HG02610 (cell line): ENCODE measurements around the gene CFAP210.
"Not testable (repeated sequence)": the region's sequence is repeated elsewhere in the genome, so short reads cannot be mapped to it uniquely, and the experiment has no call there.

Experiments used
- ATAC-seq: cut with Tn5 transposase; IDR thresholded peaks from one replicate; pipeline ENCODE4 v1.9.1; 2021; ENCODE audit warnings: mild to moderate bottlenecking, moderate library complexity; ENCODE audit not compliant: unreplicated experiment

Gene CFAP210

DNA sequence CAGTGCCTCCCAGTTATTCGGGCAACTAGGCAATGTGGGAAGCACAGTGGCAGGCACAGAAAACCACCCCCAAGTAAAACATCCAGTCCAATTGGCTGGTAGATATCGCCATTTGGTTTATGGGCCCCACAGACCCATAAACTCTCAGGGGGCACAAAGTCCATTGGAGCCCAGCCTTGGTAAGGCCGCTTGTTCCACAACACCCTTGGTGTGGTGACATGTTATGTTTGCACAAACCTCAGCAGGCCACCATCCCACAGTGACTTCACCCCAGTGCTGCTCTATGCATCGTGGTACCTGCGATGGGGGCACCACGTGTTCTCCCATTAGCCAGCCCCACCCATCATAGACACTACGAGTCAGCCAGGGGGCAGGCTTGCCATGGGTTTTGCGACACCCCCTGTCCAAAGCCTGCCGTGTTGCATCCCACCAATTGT, 18.6 kb upstream of the CFAP210 start:
- ATAC-seq, result no peak

DNA sequence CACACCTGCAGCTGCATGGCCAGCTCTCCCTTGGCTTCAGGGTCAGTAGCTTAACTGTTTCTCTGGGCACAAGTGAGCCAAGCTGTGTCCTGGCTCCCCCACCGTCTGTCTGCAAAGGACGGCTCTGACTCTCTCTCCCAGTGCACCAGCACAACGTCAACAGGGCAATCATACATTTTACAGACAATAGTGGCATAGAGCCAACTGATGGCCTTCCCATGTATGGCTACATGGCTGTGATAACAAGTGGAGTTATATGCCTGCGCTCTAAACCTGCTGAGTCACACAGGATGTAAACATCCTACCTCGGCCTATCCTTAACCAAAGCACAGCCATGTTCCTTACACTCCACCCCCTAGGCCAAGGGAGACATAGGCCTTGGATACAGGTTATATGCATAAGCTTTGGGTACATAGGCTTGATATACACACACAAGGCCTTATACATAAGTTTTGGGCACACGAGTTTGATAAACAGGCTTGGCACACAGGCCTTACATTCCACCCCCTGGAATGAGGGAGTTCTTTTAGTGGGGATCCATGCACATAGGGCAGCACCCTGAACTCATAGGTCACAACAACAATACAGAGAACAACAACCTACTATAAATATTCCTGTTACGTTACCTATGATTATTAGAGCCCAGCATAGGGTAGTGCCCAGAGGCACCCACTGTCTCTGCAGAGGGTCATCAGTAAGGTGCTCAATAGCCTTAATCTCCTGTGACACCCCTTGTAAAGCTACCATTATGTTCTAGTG, 17.7 kb upstream of the CFAP210 start:
- no peak for ATAC-seq

DNA sequence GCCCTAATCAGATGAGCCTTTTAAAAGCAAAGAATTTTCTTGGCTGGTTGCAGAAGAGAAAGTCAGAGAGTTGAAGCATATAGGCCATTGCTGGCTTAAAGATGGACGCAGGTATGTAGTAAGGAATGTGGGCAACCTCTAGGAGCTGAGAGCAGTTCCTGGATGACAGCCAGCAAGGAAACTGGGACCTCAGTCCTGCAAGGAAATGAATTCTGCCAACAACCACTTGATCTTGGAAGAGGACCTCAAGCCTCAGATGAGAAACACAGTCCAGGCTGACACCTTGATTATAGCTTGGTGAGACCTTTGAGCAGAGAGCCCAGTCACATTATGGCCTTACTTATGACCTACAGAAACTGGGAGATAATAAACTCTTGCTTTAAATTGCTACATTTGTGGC, 15.8 kb upstream of the CFAP210 start:
- no peak for ATAC-seq

DNA sequence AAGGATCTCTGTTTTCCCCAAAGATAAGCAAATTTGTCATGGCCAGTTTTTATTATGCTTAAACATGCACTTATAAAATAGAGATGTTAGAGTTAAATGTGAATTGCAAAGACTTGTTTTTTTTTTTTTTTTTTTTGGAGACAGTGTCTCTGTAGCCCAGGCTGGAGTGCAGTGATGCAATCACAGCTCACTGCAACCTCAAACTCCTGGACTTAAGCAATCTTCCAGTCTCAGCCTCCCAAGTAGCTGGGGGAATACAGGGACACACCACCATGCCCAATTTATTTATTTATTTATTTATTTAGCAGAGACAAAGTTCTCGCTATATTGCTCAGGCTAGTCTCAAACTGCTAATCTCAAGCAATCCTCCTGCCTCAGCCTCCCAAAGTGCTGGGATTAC, 15.1 kb upstream of the CFAP210 start:
- ATAC-seq, result no peak

DNA sequence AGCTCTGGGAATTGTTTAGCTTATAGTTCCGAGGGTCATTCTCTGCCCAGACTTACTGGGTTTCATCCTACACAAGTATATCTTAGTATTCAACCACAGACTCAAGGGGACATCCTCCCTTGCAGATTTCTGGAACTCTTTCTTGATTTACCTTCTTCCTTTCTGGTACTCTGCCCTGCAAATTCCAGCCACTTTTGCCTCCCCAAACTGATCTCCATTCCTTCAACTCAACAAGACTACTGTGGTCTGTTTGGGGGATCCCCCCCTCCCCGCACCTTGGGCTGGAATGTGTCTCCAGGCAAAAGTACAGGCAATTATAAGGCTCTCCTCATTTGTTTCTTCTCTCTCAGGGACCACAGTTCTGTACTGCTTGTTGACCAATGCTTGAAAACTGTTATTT, 13.4 kb upstream of the CFAP210 start:
- ATAC-seq, result no peak

DNA sequence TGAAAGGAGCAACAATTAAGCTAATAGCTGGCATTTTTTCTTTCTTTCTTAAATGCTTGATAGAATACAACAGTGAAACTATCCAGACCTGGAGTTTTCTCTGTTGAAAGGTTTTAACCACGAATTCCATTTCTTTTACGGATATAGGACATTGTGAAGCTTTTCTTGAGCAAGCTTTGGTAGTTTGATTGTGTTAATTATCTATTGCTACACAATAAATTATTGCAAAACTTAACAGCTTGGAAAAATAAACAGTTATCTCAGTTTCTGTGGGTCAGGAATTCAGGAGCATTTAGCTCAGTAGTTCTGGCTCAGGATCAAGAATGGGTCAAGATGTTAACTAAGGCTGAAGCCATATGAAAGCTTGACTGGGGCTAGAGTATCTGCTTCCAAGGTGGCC, 11.7 kb upstream of the CFAP210 start:
- no peak for ATAC-seq

DNA sequence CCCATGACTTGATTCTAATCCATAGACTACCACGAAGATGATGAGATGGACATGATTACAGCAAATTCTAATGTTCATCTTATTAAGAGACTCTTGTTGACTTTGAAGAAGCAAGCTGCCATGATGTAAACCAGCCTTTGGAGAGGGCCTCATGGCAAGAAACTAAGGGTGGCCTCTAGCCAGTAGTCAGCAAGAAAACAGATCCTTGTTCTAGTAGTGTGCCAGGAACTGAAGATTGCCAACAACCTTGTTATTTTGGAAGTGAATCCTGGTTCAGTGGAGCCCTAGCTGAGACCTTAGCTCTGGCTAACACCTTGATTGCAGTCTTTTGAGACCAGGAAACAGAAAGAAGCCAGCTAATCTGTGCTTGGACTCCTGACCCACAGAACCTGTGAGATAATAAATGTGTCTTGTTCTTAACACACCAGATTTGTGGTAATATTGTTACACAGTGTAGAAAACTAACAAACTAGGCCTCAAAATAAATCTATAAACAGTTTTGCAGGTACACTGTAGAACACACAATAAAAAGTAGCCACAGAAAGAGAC, 10.0 kb upstream of the CFAP210 start:
- ATAC-seq, result no peak

DNA sequence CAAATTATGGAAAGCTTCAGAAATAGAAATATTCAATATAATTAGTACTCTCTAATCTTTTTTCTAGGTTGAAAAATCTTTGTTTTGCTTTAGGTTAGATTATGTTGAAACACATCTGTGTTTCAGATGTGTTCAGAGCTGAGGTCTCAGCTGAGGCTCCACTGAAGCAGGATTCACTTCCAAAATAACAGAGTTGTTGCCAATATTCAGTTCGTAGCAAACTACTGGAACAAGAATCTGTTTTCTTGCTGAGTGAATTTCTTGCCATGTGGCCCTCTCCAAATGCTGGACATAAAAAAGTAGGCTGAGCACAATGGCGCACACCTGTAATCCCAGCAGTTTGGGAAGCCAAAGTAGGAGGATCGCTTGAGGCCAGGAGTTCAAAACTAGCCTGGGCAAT, 8.8 kb upstream of the CFAP210 start:
- no peak for ATAC-seq

DNA sequence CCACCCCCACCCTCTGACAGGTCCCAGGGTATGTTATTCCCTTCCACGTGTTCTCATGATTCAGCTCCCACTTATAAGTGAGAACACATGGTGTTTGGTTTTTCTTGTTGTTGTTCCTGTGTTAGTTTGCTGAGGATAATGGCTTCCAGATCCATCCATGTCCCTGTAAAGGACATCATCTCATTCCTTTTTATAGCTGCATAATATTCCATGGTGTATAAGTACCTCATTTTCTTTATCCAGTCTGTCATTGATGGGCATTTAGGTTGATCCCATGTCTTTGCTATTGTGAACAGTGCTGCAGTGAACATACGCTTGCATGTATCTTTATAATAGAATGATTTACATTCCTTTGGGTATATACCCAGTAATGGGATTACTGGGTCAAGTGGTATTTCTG, 5.0 kb upstream of the CFAP210 start:
- ATAC-seq, result not testable (repeated sequence)

DNA sequence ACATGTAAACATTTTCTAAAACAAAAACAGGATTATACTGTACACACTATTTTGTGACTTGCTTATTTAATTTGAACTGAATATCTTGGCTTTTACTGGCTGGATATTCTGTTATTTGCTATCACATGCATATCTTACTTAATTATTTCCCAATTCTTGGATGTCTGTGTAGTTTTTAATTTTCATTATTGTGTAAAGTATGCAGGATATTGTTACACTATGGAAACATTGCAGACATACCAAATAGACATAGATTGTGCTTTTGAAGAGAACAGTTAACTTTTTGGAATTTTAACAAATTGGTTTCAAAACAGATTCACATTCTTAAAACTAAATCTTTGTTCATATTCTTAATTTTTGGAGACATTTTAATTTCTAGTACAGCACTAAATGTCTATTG, 2.2 kb upstream of the CFAP210 start:
- ATAC-seq, result no peak

DNA sequence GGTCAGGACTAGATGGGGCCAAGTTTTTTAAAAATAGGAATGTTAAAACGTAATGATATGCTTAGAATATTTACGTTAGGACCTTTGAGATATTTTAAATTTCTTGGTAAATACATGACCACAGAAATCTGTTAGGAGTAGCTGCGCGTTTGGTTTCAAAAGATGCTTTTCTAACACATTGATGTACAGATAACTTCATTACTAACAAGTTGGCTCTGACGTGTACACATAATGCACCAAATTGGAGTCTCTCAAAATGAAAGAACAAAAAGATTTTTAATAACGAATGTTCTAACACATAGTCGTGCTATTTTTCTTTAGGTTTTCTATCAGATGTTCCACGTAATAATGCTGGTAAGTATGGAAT, 672 bp upstream of the CFAP210 start:
- ATAC-seq, result no peak

DNA sequence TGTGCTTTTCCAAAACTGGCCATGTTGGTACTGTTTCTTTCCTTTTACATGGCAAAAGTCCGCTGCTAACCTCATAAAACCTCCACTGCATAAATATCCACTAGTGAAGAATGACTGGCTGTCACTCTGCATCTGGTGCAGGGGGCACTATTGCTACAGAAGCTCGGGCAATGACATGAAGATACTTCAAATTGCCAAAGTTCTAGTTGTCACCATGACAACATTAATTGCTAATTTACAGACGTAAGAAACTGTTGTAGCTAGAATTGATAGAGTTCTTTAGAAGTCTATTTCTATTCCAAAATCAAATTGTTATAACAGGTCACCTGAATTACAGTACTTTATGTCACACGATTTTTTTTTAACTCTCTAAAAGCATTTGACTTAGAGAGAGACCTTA, 845 bp downstream of the CFAP210 start:
- ATAC-seq, result no peak

DNA sequence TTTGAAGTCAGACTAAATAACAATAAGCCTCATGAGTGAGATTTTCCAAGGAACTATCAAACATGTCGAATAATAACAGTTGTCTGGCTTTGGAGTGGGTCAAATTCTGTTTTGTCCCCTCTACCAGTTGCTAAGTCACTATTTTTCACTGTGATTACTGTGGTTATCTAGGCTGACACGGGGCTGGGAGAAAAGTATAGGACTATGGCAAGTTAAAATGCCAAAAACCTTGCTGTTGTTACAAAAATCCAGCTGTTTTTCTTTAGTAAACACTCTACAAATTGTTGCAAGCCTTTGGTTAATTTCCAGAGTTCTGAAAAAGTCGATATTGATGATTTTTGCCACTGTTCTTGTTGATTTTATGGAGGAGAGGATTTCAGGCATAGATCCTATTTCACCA, 1.5 kb downstream of the CFAP210 start:
- ATAC-seq, result no peak

DNA sequence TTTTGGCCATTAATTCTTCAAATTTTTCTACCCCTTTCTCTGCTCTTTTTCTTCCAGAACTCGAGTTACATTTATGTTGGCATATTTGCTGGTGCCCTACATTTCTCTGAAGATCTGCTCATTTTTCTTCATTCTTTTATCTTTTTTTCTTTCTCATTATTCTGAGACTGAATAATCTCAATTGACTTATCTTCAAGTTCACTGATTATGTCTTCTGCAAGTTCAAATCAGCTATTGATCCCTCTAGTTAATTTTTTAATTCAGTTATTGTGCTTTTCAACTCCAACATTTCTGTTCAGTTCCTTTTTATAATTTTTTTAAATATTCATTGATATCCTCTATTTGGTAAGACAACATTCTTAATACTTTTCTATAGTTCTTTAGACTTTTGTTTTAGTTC, 3.2 kb downstream of the CFAP210 start:
- ATAC-seq, result no peak

DNA sequence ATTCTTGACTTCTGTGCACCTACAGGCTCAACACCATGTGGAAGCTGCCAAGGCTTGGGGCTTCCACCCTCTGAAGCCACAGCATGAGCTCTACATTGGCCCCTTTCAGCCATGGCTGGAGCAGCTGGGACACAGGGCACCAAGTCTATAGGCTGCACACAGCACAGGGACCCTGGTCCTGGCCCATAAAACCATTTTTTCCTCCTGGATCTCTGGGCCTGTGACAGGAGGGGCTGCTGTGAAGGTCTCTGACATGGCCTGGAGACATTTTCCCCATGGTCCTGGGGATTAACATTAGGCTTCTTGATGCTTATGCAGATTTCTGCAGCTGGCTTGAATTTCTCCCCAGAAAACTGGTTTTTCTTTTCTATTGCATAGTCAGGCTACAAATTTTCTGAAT, 6.3 kb downstream of the CFAP210 start:
- not testable (repeated sequence) for ATAC-seq

DNA sequence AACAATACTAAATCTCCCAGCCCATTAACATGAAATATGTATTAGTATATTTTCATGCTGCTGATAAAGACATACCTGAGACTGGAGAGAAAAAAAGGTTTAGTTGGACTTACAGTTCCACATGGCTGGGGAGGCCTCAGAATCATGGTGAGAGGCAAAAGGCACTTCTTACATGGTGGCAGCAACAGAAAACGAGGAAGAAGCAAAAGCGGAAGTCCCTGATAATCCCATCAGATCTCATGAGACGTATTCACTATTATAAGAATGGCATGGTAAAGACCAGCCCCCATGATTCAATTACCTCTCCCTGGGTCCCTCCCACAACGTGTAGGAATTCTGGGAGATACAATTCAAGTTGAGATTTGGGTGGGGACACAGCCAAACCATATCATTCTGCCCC, 7.4 kb downstream of the CFAP210 start:
- not testable (repeated sequence) for ATAC-seq

DNA sequence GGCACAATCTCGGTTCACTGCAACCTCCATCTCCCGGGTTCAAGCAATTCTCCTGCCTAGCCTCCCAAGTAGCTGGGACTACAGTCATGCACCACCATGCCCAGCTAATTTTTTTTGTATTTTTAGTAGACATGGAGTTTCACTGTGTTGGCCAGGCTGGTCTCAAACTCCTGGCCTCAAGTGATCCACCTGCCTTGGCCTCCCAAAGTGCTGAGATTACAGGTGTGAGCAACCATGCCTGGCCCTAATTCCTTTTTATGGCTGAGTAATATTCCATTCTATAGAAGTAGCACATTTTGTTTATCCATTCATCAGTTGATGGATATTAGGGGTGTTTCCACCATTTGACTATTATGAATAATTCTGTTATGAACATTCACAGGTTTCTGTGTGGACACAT, 9.5 kb downstream of the CFAP210 start:
- not testable (repeated sequence) for ATAC-seq

DNA sequence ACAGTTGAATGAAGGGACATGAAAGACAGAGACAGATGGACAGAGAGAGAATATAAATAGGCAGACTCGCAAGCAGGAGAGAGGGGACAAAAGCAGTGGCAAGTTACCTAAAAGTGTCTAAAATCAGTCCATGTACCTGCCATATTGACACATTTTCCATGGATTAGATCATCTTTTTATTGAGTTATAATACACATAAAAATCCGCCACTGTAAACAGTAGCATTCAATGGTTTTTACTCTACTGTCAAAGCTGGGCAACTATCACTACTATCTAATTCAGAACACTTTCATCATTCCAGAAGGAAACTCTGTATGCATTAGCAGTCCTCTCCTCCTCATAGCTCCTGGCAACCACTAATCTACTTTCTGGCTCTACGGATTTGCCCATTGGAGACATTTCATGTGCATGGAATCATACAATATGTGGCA, 10.1 kb downstream of the CFAP210 start:
- no peak for ATAC-seq

DNA sequence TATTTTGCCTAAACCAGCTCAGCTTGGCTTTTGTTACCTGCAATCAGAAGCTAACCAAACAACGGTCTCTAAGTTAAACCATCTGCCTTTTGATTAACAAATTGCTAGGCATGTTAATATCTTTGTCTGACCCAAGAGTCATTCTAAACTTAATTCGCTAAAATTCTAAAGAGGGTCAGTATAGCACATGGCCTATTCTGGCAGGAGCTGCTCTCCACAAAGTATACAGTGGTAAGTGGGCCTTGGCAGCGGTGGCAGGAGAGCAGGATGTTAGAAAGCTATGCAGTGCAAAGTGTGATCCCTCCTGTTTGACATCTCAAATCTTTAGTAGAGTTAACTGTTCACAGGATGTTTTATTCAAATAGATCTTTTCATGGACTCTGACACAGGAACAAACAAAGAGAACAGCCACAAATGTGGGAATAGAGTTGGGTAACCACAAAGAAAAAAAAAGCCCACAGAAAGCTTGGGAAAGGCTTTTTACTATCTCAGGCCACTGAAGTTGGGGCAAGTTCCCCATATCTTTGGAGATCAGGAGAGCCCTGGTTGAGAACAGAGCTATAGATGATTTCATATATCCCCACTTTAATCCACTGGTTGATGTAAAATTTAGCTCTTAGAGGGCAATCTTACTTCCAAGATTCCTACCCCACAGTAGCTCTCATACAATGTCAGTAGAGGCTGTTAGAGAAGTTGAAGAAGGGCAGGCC, 10.6 kb downstream of the CFAP210 start:
- peak; percentile 11 for ATAC-seq

DNA sequence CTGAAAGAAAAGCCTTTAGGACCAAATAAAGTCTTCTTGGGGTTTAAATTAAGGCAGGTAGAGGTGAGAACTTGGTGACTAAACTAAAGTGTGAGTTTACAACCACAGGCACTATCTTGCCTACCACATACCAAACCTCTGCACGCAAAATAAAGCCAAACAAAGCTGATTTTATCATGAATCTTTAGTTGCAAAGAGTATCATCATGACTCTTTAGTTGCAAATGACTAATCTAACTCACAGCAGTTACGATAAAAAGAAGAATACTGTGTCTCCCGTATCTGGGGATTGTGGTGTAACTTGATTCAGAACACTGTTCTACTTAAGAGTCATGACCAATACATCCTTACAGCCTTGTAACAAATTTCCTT, 11.2 kb downstream of the CFAP210 start:
- ATAC-seq, result peak; percentile 68

DNA sequence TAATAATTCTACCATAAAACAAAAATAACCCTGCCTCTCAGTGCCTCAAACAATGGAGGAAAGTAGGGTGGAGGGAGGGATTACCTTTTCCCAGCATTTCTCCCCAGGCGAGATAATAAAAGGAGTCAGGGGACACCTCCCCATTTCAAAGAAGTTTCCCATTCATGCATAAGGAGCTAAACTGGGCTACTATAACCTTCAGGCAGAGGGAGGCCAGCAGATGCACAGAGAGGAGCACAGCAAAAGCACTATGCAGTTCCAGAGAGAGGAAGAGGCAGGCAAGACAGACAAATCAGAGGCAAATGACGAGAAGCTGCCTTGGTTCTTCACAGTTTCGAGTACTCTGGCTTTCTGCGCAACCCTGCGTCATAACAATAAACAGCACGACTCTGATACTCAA, 17.4 kb downstream of the CFAP210 start:
- ATAC-seq, result no peak

DNA sequence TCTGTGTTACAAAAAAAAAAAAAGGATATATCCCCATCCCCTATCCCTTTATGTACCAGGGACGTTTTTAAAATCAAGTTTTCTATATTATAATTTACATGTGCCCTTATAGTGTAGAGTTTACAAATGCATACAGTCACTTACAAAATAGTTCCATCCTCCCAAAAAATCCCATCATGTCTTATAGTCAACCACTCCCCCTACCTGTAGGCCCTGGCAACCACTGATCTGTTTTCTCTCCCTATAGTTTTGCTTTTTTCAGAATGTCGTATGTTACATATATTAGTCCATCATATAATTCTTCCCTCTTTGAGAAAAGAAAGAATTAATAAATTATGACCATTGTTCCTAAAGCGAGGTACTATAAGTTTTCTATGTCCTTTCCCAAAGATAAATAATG, 17.8 kb downstream of the CFAP210 start:
- ATAC-seq, result no peak
